Measurements from ENCODE around the gene SAC3D1.

The SAC3D1 gene

GRCh38 chr11:65078786-65079342, 37.9 kb downstream of the SAC3D1 start:
- Histone ChIP-seq H3K9me3 (ENCODE audit: insufficient read depth, low read length) (no peaks in the 10 kb centered on the region), H3K9me2 (replicated peaks; ENCODE audit: insufficient read depth, low read length) (no peaks in the 10 kb centered on the region), H2AFZ (ENCODE audit: low read depth, low read length, severe bottlenecking) (no peak overlapping the region), H3K4me2 (ENCODE audit: low read depth, low read length, poor library complexity, severe bottlenecking) (peak overlapping the region; percentile 16), H3K4me3 (ENCODE audit: insufficient read depth, low read length, poor library complexity, severe bottlenecking) (no peak overlapping the region), H4K20me1 (ENCODE audit: low read depth, low read length) (no peaks in the 10 kb centered on the region; the same call in 1 of the 2 replicates), H3K79me2 (ENCODE audit: insufficient read depth, low read length) (peaks cover 60% of the 10 kb centered on the region), H3K27ac (ENCODE audit: low read depth, low read length) (0 out of 2 replicates have a peak overlapping the region, but pooled peaks have one; percentile 8), H3K36me3 (ENCODE audit: low read length) (peaks cover 16% of the 10 kb centered on the region), H3K27me3 (ENCODE audit: low read length) (no peaks in the 10 kb centered on the region), H3F3A (ENCODE audit: insufficient read depth) (peaks cover 12% of the 10 kb centered on the region; the same call in 1 of the 2 replicates), H3K9ac (ENCODE audit: low read length) (no peak overlapping the region)
- TF ChIP-seq CTCF (IDR thresholded peaks at IDR 0.05; ENCODE audit: insufficient read depth, low read length, poor library complexity, severe bottlenecking) (no peak), EZH2phosphoT487 (conservative IDR thresholded peaks at IDR 0.05; ENCODE audit: low read length) (no peak)

- no peaks in the 10 kb centered on the region for H3K9me2 ChIP-seq (replicated peaks; ENCODE audit: insufficient read depth, low read length)
- peaks cover 63% of the 10 kb centered on the region for H3K79me2 ChIP-seq (ENCODE audit: insufficient read depth, low read length)
- H3K9me3 ChIP-seq (ENCODE audit: insufficient read depth, low read length) = no peaks in the 10 kb centered on the region
Observed at GRCh38 chr11:65083134-65083833, 42.3 kb downstream of the SAC3D1 start.

GRCh38 chr11:65083834-65084597, 43.0 kb downstream of the SAC3D1 start, which contains the start of the genes CDCA5 and ZFPL1:
Gene CDCA5 (minus strand): TSS chr11:65084040. CDS start chr11:65083978, 62 bp downstream.
Gene ZFPL1 (plus strand): TSS chr11:65084222. CDS start chr11:65084699, 477 bp downstream.
- no peak for TF ChIP-seq CTCF (IDR thresholded peaks at IDR 0.05; ENCODE audit: insufficient read depth, low read length, poor library complexity, severe bottlenecking)
- TF ChIP-seq EZH2phosphoT487 (conservative IDR thresholded peaks at IDR 0.05; ENCODE audit: low read length) = no peak
- peaks cover 12% of the 10 kb centered on the region for H3K36me3 ChIP-seq (ENCODE audit: low read length)
- no peaks in the 10 kb centered on the region for H3F3A ChIP-seq (ENCODE audit: insufficient read depth)
- peaks cover 56% of the 10 kb centered on the region for H3K79me2 ChIP-seq (ENCODE audit: insufficient read depth, low read length)
- H3K9me3 ChIP-seq (ENCODE audit: insufficient read depth, low read length) = no peaks in the 10 kb centered on the region
- no peaks in the 10 kb centered on the region for H3K27me3 ChIP-seq (ENCODE audit: low read length)
- H3K9me2 ChIP-seq (replicated peaks; ENCODE audit: insufficient read depth, low read length) = no peaks in the 10 kb centered on the region
- peak within 1 kb of the TSS; percentile 88 for H3K9ac ChIP-seq (ENCODE audit: low read length)
- no peaks in the 10 kb centered on the region for H4K20me1 ChIP-seq (ENCODE audit: low read depth, low read length)
- H3K27ac ChIP-seq (ENCODE audit: low read depth, low read length) = peak within 1 kb of the TSS; percentile 80
- H3K4me2 ChIP-seq (ENCODE audit: low read depth, low read length, poor library complexity, severe bottlenecking) = peak within 1 kb of the TSS; percentile 83
- H2AFZ ChIP-seq (ENCODE audit: low read depth, low read length, severe bottlenecking) = peak within 1 kb of the TSS; percentile 39
- H3K4me3 ChIP-seq (ENCODE audit: insufficient read depth, low read length, poor library complexity, severe bottlenecking) = peak within 1 kb of the TSS; percentile 98

More at GRCh38 chr11:65083134-65083833, 42.3 kb downstream of the SAC3D1 start:
- Histone ChIP-seq H3K4me2 (ENCODE audit: low read depth, low read length, poor library complexity, severe bottlenecking) (peak overlapping the region; percentile 83), H3K27ac (ENCODE audit: low read depth, low read length) (peak overlapping the region; percentile 80), H3K36me3 (ENCODE audit: low read length) (peaks cover 12% of the 10 kb centered on the region), H3K27me3 (ENCODE audit: low read length) (no peaks in the 10 kb centered on the region), H4K20me1 (ENCODE audit: low read depth, low read length) (no peaks in the 10 kb centered on the region), H3F3A (ENCODE audit: insufficient read depth) (0 out of 2 replicates have a peak, but pooled peaks cover under 1% of the 10 kb centered on the region), H3K4me3 (ENCODE audit: insufficient read depth, low read length, poor library complexity, severe bottlenecking) (peak overlapping the region; percentile 98), H3K9ac (ENCODE audit: low read length) (peak overlapping the region; percentile 88), H2AFZ (ENCODE audit: low read depth, low read length, severe bottlenecking) (peak overlapping the region; percentile 39)
- TF ChIP-seq EZH2phosphoT487 (conservative IDR thresholded peaks at IDR 0.05; ENCODE audit: low read length) (no peak), CTCF (IDR thresholded peaks at IDR 0.05; ENCODE audit: insufficient read depth, low read length, poor library complexity, severe bottlenecking) (no peak)
